Loucy (cell line): ENCODE measurements around the gene IL1RAPL2.

Source experiments
- EZH2phosphoT487 ChIP-seq: fragments of 200-600 bp; IDR thresholded peaks from 2 replicates; pipeline ENCODE4 v1.6.1; 2018; ENCODE audit warnings: antibody characterized with exemption, mild to moderate bottlenecking, moderate library complexity, borderline replicate concordance
- TF ChIP-seq, protein P1 (sequence below): fragments of 200-600 bp; sonication (generic); conservative IDR thresholded peaks from 2 replicates; pipeline ENCODE4 v1.5.1; 2014; ENCODE audit warnings: mild to moderate bottlenecking, antibody characterized with exemption, low read length

DNA sequence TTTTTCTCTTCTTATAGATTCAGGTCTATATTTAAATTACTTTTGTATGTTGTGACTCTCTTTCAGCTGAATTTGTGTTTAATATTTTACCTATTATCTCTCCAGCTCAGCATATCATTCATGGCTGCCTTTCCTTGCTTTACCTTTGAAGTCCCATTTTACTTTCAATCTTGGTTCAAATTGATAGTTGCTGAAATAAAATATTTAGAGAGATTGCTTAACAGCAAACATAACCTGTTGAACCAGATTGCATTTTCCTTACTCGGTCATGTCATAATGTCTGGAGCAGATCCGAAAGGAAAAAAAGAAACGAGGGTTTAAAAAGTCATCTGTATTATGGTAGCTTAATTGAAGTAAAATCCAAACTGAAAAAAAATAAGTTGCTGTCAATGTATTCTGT, 94.1 kb downstream of the IL1RAPL2 start:
- TF ChIP-seq, protein P1, sequence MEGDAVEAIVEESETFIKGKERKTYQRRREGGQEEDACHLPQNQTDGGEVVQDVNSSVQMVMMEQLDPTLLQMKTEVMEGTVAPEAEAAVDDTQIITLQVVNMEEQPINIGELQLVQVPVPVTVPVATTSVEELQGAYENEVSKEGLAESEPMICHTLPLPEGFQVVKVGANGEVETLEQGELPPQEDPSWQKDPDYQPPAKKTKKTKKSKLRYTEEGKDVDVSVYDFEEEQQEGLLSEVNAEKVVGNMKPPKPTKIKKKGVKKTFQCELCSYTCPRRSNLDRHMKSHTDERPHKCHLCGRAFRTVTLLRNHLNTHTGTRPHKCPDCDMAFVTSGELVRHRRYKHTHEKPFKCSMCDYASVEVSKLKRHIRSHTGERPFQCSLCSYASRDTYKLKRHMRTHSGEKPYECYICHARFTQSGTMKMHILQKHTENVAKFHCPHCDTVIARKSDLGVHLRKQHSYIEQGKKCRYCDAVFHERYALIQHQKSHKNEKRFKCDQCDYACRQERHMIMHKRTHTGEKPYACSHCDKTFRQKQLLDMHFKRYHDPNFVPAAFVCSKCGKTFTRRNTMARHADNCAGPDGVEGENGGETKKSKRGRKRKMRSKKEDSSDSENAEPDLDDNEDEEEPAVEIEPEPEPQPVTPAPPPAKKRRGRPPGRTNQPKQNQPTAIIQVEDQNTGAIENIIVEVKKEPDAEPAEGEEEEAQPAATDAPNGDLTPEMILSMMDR, result no peak
- TF ChIP-seq EZH2phosphoT487, result no peak
